Caco-2 (cell line): ENCODE measurements around the gene CDNF. TPM values are rescaled to one million over a fixed set of nuclear protein-coding genes. Genes with fewer than 3 reads are reported as not detected.

ENCODE experiments used
- BruUV-seq: library from RNA; stranded (reverse); fragments of 400-500 nt; replicated peaks from 2 replicates; lab custom pipeline; 2021; lab: Mats Ljungman, UMichigan
- CTCF ChIA-PET: fragments of 300-600 bp; sonication (Branson Sonifier 250); formaldehyde crosslinking; loops from one replicate; lab custom pipeline; 2022; ENCODE audit warnings: antibody characterized with exemption; lab: Charles Lee
- POLR2A ChIA-PET: fragments of 300-600 bp; sonication (Branson Sonifier 250); formaldehyde crosslinking; loops from one replicate; lab custom pipeline; 2022; ENCODE audit warnings: antibody characterized with exemption; lab: Charles Lee
- DNase-seq, 2 experiments: peaks; one replicate each; pipeline versions ENCODE4 v3.0.0 to v3.0.0-alpha.2; 2020 to 2022
- H3K27me3 ChIP-seq: replicated peaks from 2 replicates; pipeline ENCODE4 v1.6.0; 2011; ENCODE audit warnings: low read length; ENCODE audit not compliant: control insufficient read depth, insufficient read depth
- H3K36me3 ChIP-seq: 2 replicates; pipeline ENCODE4 v1.5.1; 2011; ENCODE audit warnings: low read length; ENCODE audit not compliant: control insufficient read depth, insufficient read depth
- H3K4me1 ChIP-seq: fragments of 250-450 bp; sonication (Bioruptor Pico); 2 replicates; pipeline ENCODE4 v1.5.1; 2020; ENCODE audit warnings: mild to moderate bottlenecking
- H3K4me3 ChIP-seq: 2 replicates; pipeline ENCODE4 v1.5.1; 2011; ENCODE audit warnings: low read depth, mild to moderate bottlenecking, control low read depth, low read length
- H3K9me3 ChIP-seq: fragments of 250-450 bp; sonication (Bioruptor Pico); 2 replicates; pipeline ENCODE4 v1.5.1; 2020; ENCODE audit warnings: mild to moderate bottlenecking, moderate library complexity
- H3K27ac Mint-ChIP-seq: one replicate; pipeline ENCODE4 v1.8.0; 2022; ENCODE audit warnings: mixed read lengths; ENCODE audit not compliant: unreplicated experiment
- H3K27me3 Mint-ChIP-seq: one replicate; pipeline ENCODE4 v1.8.0; 2022; ENCODE audit warnings: mixed read lengths; ENCODE audit not compliant: insufficient read depth, unreplicated experiment
- H3K36me3 Mint-ChIP-seq: one replicate; pipeline ENCODE4 v1.8.0; 2022; ENCODE audit warnings: mild to moderate bottlenecking, mixed read lengths; ENCODE audit not compliant: insufficient read depth, unreplicated experiment
- H3K4me1 Mint-ChIP-seq: one replicate; pipeline ENCODE4 v1.8.0; 2022; ENCODE audit warnings: low read depth, mixed read lengths; ENCODE audit not compliant: unreplicated experiment
- H3K4me3 Mint-ChIP-seq: one replicate; pipeline ENCODE4 v1.8.0; 2022; ENCODE audit warnings: mild to moderate bottlenecking, moderate library complexity, mixed read lengths; ENCODE audit not compliant: unreplicated experiment
- H3K9me3 Mint-ChIP-seq: one replicate; pipeline ENCODE4 v1.8.0; 2022; ENCODE audit warnings: mixed read lengths; ENCODE audit not compliant: unreplicated experiment
- intact Hi-C: fragments of 100-400 bp; cut with micrococcal nuclease; formaldehyde crosslinking; loops from one replicate; pipeline ENCODE4 v1.10.0; 2022; ENCODE audit not compliant: unreplicated experiment
- total RNA-seq: library from RNA; stranded (reverse); gene quantifications from 2 replicates; pipeline ENCODE4 v1.2.3, GENCODE V29; 2022
- TF ChIP-seq, protein P1 (sequence below), 2 experiments: fragments of 200-600 bp in 1 of 2; IDR thresholded peaks; 1 replicate in 1 of 2; 2 replicates in 1 of 2; pipeline versions ENCODE4 v1.5.1 to v1.8.0; 2011 to 2022; ENCODE audit warnings: antibody characterized with exemption in 1 of 2, control low read depth in 1 of 2, inconsistent platforms in 1 of 2, low read depth in 1 of 2, low read length in 1 of 2, mild to moderate bottlenecking in 1 of 2, moderate library complexity in 1 of 2; ENCODE audit not compliant: insufficient read depth in 1 of 2, severe bottlenecking in 1 of 2, unreplicated experiment in 1 of 2

The CDNF gene
- total RNA-seq, 1 experiment from 2014 or later: 3.9 TPM

DNA sequence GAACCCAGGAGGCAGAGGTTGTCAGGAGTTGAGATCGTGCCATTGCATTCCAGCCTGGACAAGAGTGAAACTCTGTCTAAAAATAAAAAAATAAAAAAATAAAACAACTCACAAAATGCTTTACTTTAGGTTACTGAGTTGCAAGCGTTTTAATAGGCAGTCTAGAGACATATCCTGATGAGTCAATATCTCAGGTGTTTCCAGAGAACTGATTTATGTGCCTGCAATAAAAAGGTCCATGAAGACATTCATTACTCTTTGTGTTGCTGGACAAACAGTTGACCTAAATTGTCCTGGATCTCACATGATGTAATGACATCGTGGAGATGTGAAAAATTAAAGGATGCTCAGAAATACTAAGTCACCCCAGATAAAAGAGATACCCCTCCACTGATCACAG is 31.5 kb downstream of the CDNF start:
- no peak overlapping the region for H3K4me3 Mint-ChIP-seq
- BruUV-seq: no TSS peak
- Histone ChIP-seq H3K9me3 (no peaks in the 10 kb centered on the region), H3K4me3 (no peak overlapping the region), H3K36me3 (no peaks in the 10 kb centered on the region), H3K27me3 (no peaks in the 10 kb centered on the region), H3K4me1 (peaks cover 13% of the 10 kb centered on the region; the same call in 1 of the 2 replicates)
- CTCF ChIA-PET: no interaction called here
- H3K4me1 Mint-ChIP-seq: peaks cover 12% of the 10 kb centered on the region
- intact Hi-C loops: no loop called here
- H3K27ac Mint-ChIP-seq: no peak overlapping the region
- H3K9me3 Mint-ChIP-seq: no peaks in the 10 kb centered on the region
- H3K27me3 Mint-ChIP-seq: no peaks in the 10 kb centered on the region
- TF ChIP-seq, protein P1, sequence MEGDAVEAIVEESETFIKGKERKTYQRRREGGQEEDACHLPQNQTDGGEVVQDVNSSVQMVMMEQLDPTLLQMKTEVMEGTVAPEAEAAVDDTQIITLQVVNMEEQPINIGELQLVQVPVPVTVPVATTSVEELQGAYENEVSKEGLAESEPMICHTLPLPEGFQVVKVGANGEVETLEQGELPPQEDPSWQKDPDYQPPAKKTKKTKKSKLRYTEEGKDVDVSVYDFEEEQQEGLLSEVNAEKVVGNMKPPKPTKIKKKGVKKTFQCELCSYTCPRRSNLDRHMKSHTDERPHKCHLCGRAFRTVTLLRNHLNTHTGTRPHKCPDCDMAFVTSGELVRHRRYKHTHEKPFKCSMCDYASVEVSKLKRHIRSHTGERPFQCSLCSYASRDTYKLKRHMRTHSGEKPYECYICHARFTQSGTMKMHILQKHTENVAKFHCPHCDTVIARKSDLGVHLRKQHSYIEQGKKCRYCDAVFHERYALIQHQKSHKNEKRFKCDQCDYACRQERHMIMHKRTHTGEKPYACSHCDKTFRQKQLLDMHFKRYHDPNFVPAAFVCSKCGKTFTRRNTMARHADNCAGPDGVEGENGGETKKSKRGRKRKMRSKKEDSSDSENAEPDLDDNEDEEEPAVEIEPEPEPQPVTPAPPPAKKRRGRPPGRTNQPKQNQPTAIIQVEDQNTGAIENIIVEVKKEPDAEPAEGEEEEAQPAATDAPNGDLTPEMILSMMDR (IDR thresholded peaks at IDR 0.05; ENCODE audit: insufficient read depth in 1 of 2, low read depth in 1 of 2, low read length in 1 of 2, severe bottlenecking in 1 of 2, unreplicated experiment in 1 of 2): no peak
- no peaks in the 10 kb centered on the region for H3K36me3 Mint-ChIP-seq
- no peak for DNase-seq
- POLR2A ChIA-PET: no interaction called here

DNA sequence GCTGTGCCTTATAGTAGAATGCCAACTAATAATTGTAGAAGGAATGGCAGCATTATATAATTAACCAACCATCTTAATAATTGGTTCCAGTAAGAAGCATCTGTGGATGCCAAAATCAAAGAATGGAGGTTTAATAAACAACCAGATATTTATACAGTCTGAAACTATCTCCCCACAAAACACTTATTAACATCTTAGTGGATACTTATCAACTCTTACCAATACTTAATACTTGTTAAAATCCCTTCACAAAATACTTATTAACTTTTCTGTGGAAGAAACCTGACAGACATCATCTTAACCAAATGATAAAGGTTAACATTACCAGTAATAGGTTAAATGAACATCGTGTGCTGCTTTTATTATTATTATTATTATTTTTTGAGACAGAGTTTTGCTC is 34.0 kb downstream of the CDNF start:
- no peaks in the 10 kb centered on the region for H3K36me3 ChIP-seq
- Mint-ChIP-seq H3K4me3 (no peak overlapping the region), H3K36me3 (no peaks in the 10 kb centered on the region), H3K4me1 (peaks cover 9% of the 10 kb centered on the region), H3K9me3 (no peaks in the 10 kb centered on the region), H3K27me3 (no peaks in the 10 kb centered on the region), H3K27ac (no peak overlapping the region)
- BruUV-seq: no TSS peak
- no peak overlapping the region for H3K4me3 ChIP-seq
- no peak for DNase-seq
- ChIA-PET CTCF (no interaction called here), POLR2A (no interaction called here)
- TF ChIP-seq, protein P1 (IDR thresholded peaks at IDR 0.05; ENCODE audit: insufficient read depth in 1 of 2, low read depth in 1 of 2, low read length in 1 of 2, severe bottlenecking in 1 of 2, unreplicated experiment in 1 of 2): no peak
- H3K4me1 ChIP-seq: peaks cover 8% of the 10 kb centered on the region; the same call in 1 of the 2 replicates
- intact Hi-C loops: no loop called here
- H3K27me3 ChIP-seq: no peaks in the 10 kb centered on the region
- H3K9me3 ChIP-seq: no peaks in the 10 kb centered on the region

DNA sequence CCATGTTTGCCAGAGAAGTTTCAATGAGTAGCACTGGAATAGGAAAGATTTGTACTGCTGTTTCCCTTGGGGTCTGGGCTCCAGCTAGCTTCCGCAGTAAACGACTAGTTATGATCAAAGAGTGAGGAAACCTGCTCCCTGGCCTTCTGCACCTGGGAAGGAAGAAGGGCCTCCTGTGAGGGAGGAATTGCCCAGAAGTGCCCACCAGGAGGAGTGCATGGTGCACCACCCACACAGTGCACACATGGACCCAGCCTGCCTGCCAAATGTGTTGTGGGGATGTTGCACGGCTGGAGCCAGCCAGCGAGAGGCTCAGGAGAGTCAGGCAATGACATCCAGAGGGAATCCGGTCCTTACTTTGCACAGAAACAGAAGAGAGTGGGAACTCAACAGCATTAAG is 36.1 kb downstream of the CDNF start:
- POLR2A ChIA-PET: no interaction called here
- no TSS peak for BruUV-seq
- Mint-ChIP-seq H3K4me3 (no peak overlapping the region), H3K36me3 (no peaks in the 10 kb centered on the region), H3K27ac (no peak overlapping the region), H3K27me3 (no peaks in the 10 kb centered on the region), H3K4me1 (peaks cover 9% of the 10 kb centered on the region), H3K9me3 (no peaks in the 10 kb centered on the region)
- TF ChIP-seq, protein P1 (IDR thresholded peaks at IDR 0.05; ENCODE audit: insufficient read depth in 1 of 2, low read depth in 1 of 2, low read length in 1 of 2, severe bottlenecking in 1 of 2, unreplicated experiment in 1 of 2): peak; percentile 38 to 54
- H3K27me3 ChIP-seq: no peaks in the 10 kb centered on the region
- no peaks in the 10 kb centered on the region for H3K9me3 ChIP-seq
- no peaks in the 10 kb centered on the region for H3K36me3 ChIP-seq
- H3K4me1 ChIP-seq: peaks cover 8% of the 10 kb centered on the region; the same call in 1 of the 2 replicates
- CTCF ChIA-PET: interaction anchor here (0.6 to 1.5 kb wide), 3 partner anchors 21 to 315 kb away, joined by 3 to 5 read pairs (median 3); partner anchors contain the start of genes CDNF, HSPA14 and MSANTD7
- peak; percentile 59 to 67 for DNase-seq
- intact Hi-C loops: loop anchor here (1.0 kb wide), 1 partner anchor 36 kb away; no protein-coding TSS in a partner anchor
- H3K4me3 ChIP-seq: no peak overlapping the region
